HG03175 (cell line): ENCODE results near the gene TAP2.
"Not testable (repeated sequence)": the region's sequence is repeated elsewhere in the genome, so short reads cannot be mapped to it uniquely, and the experiment has no call there.

Source experiments
- ATAC-seq: cut with Tn5 transposase; IDR thresholded peaks from one replicate; pipeline ENCODE4 v1.9.1; 2021; ENCODE audit warnings: mild to moderate bottlenecking, moderate library complexity; ENCODE audit not compliant: unreplicated experiment

The TAP2 gene

GRCh38 chr6:32836873-32837272, 1.7 kb downstream of the TAP2 start:
- no peak for ATAC-seq

DNA sequence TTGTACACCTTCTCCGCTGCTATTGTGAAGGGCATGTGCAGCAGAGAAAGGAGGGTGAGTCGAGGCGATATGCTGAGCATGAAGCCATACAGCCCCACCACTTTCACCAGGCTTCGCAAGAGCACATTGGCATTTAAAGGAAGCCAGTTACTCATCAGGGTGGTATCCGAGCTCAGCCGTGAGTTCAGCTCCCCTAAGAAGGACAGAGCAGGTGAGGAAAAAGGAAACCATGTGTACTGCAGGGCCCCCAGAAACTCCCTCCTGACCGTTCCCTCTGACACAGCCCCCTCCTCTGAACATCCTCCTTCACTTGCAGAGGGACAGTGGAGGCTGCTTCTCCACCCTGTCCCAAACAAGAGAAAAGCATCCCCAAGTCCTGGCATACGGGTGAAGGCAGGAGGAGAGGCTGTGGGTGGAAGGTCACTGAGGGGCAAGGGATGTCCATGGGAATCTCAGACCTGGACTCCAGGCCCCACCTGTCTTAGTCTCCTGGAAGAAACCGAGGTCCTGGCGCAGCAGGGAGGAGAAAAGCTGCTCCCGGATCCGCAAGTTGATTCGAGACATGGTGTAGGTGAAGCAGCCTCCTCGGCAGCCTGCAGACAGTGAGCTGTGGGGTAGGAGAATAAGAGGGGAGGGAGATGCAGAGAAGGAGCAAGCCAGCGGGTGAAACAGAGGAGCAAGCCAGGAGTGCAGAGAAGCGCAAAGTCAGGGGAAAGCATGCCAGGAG, 3.2 kb downstream of the TAP2 start:
- ATAC-seq: no peak

GRCh38 chr6:32833664-32834063, 4.9 kb downstream of the TAP2 start:
- no peak for ATAC-seq

DNA sequence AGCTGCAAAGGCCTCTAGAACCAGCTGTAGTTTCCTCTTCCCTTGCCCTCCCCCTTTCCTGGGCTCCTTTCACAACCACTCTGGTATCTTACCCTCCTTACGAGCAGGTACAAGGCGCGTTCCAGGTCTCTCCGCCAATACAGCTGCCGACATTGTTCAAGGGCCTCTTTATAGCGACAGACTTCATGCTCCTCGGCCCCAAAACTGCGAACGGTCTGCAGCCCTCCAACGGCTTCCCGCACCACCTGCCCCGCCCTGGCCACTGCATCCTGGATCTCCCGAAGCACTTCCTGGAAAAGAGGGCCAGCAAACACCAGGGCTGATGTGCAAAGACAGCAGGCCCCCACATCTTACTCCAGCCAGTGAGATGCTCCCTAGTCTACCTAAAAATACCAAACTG, 6.0 kb downstream of the TAP2 start:
- ATAC-seq: no peak

DNA sequence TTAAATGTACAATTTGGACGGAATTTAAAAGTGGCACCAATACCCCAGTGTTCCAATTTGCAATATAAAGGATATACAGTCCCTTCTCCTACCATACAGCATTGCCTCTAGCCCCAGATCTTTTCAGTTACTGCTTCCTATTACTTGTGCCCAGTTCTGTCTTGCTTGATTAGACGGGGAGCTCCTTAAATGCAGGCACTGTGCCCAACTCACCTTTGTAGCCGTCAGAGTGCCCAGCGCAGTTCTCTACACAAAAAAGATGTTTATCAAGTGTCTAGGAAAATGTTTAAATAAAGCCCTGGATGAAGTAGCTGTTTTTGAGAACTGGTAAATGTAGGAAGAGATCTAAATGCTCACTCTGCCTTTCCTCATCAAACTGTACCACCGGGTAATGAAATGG, 7.6 kb downstream of the TAP2 start:
- ATAC-seq: no peak

- ATAC-seq: no peak
Measured at GRCh38 chr6:32830017-32830416, 8.5 kb downstream of the TAP2 start.

- no peak for ATAC-seq
Measured at GRCh38 chr6:32829495-32829894, 9.0 kb downstream of the TAP2 start.

DNA sequence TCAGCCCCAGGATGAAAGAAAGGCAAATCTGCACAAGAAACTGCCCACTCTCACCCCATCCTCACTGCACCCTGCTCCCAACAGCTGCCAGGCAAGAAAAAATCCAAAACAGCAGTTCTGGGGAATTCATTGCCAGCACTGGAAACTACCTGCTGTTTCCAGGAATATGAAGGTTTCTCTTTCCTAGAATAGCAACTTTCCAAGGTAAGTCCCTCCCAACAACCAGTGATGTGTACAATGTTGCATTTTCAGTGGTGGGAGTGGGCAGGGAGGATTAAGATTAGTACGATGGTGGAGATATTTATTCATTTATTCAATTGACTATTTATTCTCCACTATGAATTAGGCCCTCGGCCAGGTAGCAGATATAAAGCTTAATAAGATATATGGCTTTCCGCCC, 11.5 kb downstream of the TAP2 start:
- ATAC-seq: no peak

- no peak for ATAC-seq
Measured at GRCh38 chr6:32825966-32826365, 12.6 kb downstream of the TAP2 start.

DNA sequence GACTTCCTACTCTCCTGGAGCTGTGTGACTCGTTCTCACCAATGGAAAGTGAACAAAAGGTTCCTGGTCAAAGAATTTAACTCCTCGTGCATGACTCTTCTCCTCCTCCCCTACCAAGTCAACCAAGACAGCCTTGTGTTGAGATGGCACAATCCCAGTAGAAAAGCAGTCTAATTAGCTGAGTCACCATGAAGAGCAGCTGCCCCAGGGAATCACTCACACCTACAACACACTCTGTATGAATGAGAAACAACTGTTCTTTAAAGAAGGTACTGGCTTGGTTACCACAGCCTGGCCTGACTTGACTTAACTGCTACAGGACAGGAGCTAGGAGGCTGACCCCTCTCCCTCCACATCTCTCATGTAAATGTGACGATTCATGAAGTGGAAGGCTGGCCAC, 18.8 kb downstream of the TAP2 start:
- ATAC-seq: no peak

- no peak for ATAC-seq
Measured at GRCh38 chr6:32818867-32819266, 19.7 kb downstream of the TAP2 start.

GRCh38 chr6:32816746-32817204, 21.8 kb downstream of the TAP2 start, which contains the start of gene HLA-DOB:
HLA-DOB (minus strand) TSS chr6:32817002; CDS start chr6:32816951, 51 bp downstream.
- ATAC-seq: peak; percentile 29

- ATAC-seq: peak; percentile 56
Measured at GRCh38 chr6:32815996-32816395, 22.5 kb downstream of the TAP2 start.

DNA sequence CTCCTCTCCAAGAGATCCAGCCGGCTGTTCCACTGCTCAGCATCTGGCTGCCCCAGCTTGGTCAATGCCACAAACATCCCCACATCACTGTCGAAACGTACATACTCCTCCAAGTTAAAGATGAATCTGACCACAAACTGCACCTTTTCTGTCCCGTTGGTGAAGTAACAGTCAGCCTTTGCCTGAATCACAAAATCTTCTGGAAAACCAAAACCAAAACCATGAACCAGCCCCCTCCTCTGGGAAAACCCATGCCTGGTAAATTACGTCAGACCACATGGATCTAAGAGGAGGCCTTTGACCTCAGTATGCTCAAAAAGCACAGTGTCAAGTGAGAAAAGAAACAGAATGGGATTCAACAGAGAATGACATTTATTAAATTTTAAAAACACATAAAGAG, 23.4 kb downstream of the TAP2 start:
- no peak for ATAC-seq

- no peak for ATAC-seq
Measured at GRCh38 chr6:32814145-32814544, 24.4 kb downstream of the TAP2 start.

GRCh38 chr6:32809171-32809570, 29.4 kb downstream of the TAP2 start:
- ATAC-seq: no peak

DNA sequence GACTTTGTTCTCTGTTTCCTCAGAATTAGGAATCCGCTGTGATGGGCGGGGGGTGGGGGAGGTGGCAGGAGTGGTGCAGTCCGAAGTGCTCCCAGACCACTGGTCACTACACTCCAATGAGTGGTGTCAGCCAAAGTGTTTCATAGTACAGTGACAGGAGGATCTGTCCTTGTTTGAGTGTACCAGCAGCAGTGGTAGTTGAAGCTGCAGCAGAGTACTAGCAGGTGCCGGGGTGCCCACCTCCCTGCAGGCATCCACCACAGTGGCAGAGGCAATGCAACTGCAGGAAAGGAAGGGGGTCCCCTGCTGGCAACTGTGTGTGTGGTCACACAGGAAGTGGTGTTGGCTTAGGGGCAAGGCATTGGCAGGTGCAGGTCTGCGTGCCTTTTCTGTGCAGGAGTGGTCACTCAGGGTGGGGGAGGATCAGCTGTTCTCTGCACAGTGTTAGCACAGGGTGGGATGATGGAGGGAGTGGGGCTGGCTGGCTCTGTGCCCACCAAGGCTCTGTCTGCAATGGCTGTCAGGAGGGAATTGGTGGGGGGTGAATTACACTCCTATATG, 31.4 kb downstream of the TAP2 start:
- no peak for ATAC-seq

DNA sequence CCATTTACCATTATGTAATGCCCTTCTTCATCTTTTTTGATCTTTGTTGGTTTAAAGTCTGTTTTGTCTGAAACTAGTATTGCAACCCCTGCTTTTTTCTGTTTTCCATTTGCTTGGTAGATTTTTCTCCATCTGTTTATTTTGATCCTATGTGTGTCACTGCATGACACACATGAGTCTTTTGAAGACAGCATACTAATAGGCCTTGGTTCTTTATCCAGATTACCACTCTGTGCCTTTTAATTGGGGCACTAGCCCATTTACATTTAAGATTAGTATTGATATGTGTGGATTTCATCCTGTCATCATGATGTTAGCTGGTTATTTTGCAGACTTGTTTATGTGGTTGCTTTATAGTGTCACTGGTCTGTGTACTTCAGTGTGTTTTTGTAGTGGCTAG, 33.1 kb downstream of the TAP2 start:
- ATAC-seq: not testable (repeated sequence)

DNA sequence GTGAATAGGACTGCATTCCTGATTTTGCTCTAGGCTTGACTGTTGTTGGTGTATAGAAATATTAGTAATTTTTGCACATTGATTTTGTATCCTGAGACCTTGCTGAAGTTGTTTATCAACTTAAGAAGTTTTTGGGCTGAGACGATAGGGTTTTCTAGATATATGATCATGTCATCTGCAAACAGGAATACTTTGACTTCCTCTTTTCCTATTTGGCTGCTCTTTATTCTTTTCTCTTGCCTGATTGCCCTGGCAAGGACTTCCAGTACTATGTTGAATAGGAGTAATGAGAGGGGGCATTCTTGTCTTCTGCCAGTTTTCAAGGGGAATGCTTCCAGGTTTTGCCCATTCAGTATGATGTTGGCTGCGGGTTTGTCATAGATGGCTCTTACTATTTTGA, 35.1 kb downstream of the TAP2 start:
- no peak for ATAC-seq

DNA sequence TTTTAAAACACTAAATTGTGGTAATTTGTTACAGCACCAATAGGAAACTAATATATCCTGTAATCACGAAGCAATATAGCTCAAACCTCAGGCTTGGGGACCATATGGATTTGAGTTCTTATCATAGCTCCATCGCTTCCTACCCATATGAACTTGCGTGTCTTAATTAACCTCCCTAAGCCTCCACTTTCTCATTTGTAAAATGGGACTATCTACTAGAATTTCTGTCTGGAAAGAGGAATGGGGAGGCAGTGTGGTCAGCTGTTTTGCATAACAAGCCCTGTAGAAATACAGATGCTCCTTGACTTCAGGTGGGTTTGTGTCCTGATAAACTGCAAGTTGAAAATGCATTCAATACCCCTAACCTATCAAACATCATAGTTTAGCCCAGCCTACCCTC, 38.8 kb downstream of the TAP2 start:
- no peak for ATAC-seq

GRCh38 chr6:32799168-32799567, 39.4 kb downstream of the TAP2 start:
- ATAC-seq: no peak

DNA sequence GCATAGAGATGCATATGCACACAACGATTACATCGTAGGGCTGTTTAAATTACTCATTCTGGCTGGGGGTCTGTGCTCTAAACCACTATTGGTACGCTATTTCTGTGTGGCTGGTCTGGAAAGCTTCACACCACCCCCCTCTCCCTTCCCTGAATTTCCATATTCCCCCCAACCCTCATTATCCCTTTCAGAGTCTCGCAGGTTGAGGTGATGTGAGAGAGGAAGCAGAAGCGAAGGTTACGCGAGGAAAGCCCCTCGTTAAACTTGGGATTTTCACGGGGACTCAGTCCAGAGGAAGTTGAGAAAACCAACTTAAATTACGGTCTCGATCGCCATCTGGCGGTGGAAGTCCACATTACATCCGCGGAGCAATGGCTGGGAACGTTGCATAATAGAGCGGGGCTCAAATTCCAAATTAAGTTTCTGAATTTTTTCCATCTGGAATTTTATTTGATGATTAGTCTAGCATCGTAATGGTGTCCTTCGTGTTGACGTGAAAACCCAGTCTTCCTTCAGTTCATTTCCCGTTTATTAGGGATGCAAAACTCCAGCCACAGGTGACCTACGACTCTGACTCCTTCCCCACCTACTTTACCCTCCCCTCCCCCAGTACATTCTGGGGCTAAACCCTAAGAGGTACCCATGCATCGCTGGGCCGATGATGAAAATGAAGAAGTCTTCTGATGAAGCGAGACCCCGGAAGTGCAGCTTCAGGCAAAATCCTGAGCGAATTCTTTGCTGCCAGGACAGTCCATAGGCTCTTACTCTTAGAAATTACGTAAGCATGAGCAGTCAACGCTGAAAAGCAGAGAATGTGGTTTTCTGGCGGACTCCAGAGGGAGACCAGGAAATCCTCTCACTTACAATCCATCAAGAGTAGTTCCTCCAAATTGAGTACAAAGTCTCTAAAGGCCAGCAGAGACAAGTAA, 41.4 kb downstream of the TAP2 start:
- ATAC-seq: no peak
